ENCODE data around the gene SDS.

The SDS gene

GRCh38 chr12:113390064-113391043 is 13.3 kb downstream of the SDS start:
- in situ Hi-C loops (cut with HindIII; ENCODE audit: low sequenced_read_pairs), result no loop called here
- no peak for DNase-seq (ENCODE audit: low read depth, low spot score)
- no peak for TF ChIP-seq CTCF (IDR thresholded peaks at IDR 0.05; ENCODE audit: low read depth, low read length)
- no peak overlapping the region for H3K4me3 ChIP-seq (ENCODE audit: low read depth, low read length)

GRCh38 chr12:113388351-113388750 is 15.3 kb downstream of the SDS start:
- no peak for TF ChIP-seq CTCF (IDR thresholded peaks at IDR 0.05; ENCODE audit: low read depth, low read length)
- in situ Hi-C loops (cut with HindIII; ENCODE audit: low sequenced_read_pairs), result no loop called here
- no peak for DNase-seq (ENCODE audit: low read depth, low spot score)

GRCh38 chr12:113387631-113388030 is 16.1 kb downstream of the SDS start:
- in situ Hi-C loops (cut with HindIII; ENCODE audit: low sequenced_read_pairs), result no loop called here
- no peak for TF ChIP-seq CTCF (IDR thresholded peaks at IDR 0.05; ENCODE audit: low read depth, low read length)
- no peak for DNase-seq (ENCODE audit: low read depth, low spot score)
- H3K4me3 ChIP-seq (ENCODE audit: low read depth, low read length), result no peak overlapping the region

More at GRCh38 chr12:113388351-113388750, 15.3 kb downstream of the SDS start:
- H3K4me3 ChIP-seq (ENCODE audit: low read depth, low read length), result no peak overlapping the region

GRCh38 chr12:113386866-113387566 is 16.7 kb downstream of the SDS start:
- DNase-seq (ENCODE audit: low read depth, low spot score), result no peak
- in situ Hi-C loops (cut with HindIII; ENCODE audit: low sequenced_read_pairs), result no loop called here
- no peak overlapping the region for H3K4me3 ChIP-seq (ENCODE audit: low read depth, low read length)
- TF ChIP-seq CTCF (IDR thresholded peaks at IDR 0.05; ENCODE audit: low read depth, low read length), result no peak

- in situ Hi-C loops (cut with HindIII; ENCODE audit: low sequenced_read_pairs), result no loop called here
- no peak overlapping the region for H3K4me3 ChIP-seq (ENCODE audit: low read depth, low read length)
- no peak for DNase-seq (ENCODE audit: low read depth, low spot score)
- no peak for TF ChIP-seq CTCF (IDR thresholded peaks at IDR 0.05; ENCODE audit: low read depth, low read length)
Observed at GRCh38 chr12:113385282-113385882, 18.3 kb downstream of the SDS start.

GRCh38 chr12:113384778-113385177 is 18.9 kb downstream of the SDS start:
- DNase-seq (ENCODE audit: low read depth, low spot score), result no peak
- in situ Hi-C loops (cut with HindIII; ENCODE audit: low sequenced_read_pairs), result no loop called here
- H3K4me3 ChIP-seq (ENCODE audit: low read depth, low read length), result no peak overlapping the region
- TF ChIP-seq CTCF (IDR thresholded peaks at IDR 0.05; ENCODE audit: low read depth, low read length), result no peak

All from astrocyte of the spinal cord (primary cell).